ENCODE measurements around the gene RDH11.

DNA sequence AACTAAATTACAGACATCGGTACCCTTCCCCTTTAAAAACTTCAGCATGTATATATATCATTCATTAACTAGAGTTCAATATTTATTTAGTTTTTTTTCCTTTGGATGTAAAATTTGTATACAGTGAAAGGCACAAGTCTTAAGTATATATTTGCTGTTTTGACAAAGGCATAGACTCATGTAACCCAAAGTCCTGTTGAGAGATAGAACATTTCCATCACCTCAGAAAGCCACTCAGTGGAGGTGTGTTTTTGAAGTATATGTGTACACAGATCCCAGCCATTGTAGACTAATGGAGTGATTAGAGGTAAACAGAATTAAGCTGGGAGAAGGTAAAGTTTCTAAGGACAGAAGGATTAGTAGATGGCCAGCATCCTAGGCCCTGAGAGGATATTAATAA is 21.5 kb upstream of the RDH11 start:
- TF ChIP-seq CTCF (IDR thresholded peaks at IDR 0.05) (no peak), POLR2A (IDR thresholded peaks at IDR 0.05) (no peak)

All from upper lobe of left lung (tissue), 4 donors.